IgD-negative memory B cell (primary cell): ENCODE results near the gene TMEM132C. TPM values are rescaled to one million over a fixed set of nuclear protein-coding genes. Genes with fewer than 3 reads are reported as not detected.

Source experiments
- H3K27ac Mint-ChIP-seq, 3 donors: one replicate each; pipeline ENCODE4 v1.8.0; 2020 to 2022; ENCODE audit warnings: mild to moderate bottlenecking in 3 of 3, mixed read lengths in 3 of 3, moderate library complexity in 1 of 3
- H3K27me3 Mint-ChIP-seq: one replicate; pipeline ENCODE4 v1.8.0; 2021; ENCODE audit warnings: mixed read lengths
- H3K36me3 Mint-ChIP-seq: one replicate; pipeline ENCODE4 v1.8.0; 2020; ENCODE audit warnings: mild to moderate bottlenecking, mixed read lengths
- H3K4me1 Mint-ChIP-seq, 3 donors: one replicate each; pipeline ENCODE4 v1.8.0; 2020 to 2022; ENCODE audit warnings: mixed read lengths in 3 of 3, mild to moderate bottlenecking in 1 of 3
- H3K4me3 Mint-ChIP-seq, 4 donors: one replicate each; pipeline ENCODE4 v1.8.0; 2020 to 2022; ENCODE audit warnings: mild to moderate bottlenecking in 4 of 4, mixed read lengths in 4 of 4, moderate library complexity in 3 of 4
- H3K9me3 Mint-ChIP-seq, 3 donors: one replicate each; pipeline ENCODE4 v1.8.0; 2020 to 2021; ENCODE audit warnings: mixed read lengths in 3 of 3, mild to moderate bottlenecking in 1 of 3
- polyA plus RNA-seq: library from polyadenylated mRNA; unstranded; fragments of 300-500 nt; fragmentation: Illumina TruSeq; gene quantifications from one replicate; pipeline ENCODE4 v1.2.3, GENCODE V29; 2021

TMEM132C gene
- polyA plus RNA-seq, 1 donor from 2014 or later = not detected

GRCh38 chr12:128266541-128267130 is 334 bp upstream of the TMEM132C start:
- no peaks in the 10 kb centered on the region for H3K4me1 Mint-ChIP-seq
- peaks cover 0 to 6% (median 2%) of the 10 kb centered on the region in 3 donors for H3K9me3 Mint-ChIP-seq
- no peak overlapping the region for H3K27ac Mint-ChIP-seq
- H3K27me3 Mint-ChIP-seq = peaks cover 41% of the 10 kb centered on the region
- no peak overlapping the region for H3K4me3 Mint-ChIP-seq
- no peaks in the 10 kb centered on the region for H3K36me3 Mint-ChIP-seq

DNA sequence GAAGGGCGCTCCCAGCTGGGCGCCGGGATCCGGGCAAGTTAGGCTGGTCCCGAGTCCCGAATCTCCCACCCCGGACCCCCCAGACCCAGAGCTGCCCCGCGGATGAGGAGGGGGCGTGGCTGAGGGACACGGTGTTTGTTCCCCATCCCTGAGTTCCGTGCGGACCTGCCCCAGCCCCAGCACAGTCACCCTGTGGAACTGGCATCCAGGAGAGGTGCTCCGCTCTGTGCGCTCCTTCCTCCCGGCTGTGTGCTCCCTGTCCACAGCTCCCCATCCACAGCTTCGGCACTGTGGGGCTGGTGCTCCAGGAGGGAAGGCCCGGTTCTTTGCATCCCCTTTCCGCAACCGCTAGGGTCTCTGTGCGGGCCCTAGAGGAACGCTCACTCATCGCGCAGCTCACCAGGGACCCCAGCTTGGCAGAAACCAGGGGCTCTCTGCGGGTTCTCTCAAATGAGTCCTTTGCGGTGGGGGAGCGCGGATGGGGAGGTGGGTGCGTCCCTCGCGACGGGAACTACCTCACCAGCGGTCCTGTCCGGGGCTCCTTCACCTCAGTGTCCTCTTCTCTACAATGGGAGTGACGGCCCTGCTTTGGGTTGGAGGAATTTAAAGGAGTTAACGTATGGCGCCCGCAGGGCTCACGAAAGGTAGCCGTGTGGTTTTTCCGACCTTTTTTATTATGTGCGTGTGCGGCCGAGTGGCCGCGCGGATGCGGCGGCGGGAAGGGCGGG is 845 bp downstream of the TMEM132C start:
- peaks cover 41% of the 10 kb centered on the region for H3K27me3 Mint-ChIP-seq
- peaks cover 2 to 6% (median 3%) of the 10 kb centered on the region in 3 donors for H3K9me3 Mint-ChIP-seq
- H3K36me3 Mint-ChIP-seq = no peaks in the 10 kb centered on the region
- no peaks in the 10 kb centered on the region for H3K4me1 Mint-ChIP-seq
- H3K4me3 Mint-ChIP-seq = peak overlapping the region in 1 of 4 donors; percentile 49
- no peak overlapping the region for H3K27ac Mint-ChIP-seq

DNA sequence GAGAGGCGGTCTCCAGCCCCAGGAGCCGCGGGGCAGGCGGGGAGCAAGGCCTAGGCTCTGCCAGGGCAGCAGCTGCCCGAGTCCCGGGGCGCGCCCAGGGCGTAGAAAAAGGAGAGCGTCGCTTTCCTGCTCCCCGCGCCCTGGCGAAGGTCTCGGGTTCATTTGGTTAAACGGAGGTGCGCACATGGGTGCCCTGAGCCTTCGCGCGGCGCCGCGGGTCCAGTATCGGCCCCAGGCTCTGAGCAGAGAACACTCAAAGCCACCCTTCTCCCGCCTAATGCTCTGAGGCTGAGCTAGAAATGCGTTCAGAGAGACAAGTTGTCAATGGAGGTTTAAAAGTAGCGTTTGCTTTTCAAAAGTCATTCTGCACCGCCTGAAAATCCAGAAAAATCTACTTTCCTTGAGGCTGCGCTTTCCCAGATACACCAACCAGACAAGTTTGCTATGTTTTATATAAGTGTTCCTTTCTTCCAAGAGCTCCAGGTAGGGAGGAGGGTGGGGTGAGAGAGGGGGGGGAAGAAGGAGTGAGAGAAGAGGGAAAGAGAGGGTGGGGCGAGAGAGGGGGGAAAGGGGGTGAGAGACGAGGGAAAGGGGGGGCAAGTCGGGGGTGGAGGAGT is 1.5 kb downstream of the TMEM132C start:
- no peaks in the 10 kb centered on the region for H3K36me3 Mint-ChIP-seq
- no peaks in the 10 kb centered on the region for H3K4me1 Mint-ChIP-seq
- H3K9me3 Mint-ChIP-seq = peaks cover 2 to 5% (median 4%) of the 10 kb centered on the region in 3 donors
- H3K27ac Mint-ChIP-seq = no peak overlapping the region
- H3K4me3 Mint-ChIP-seq = no peak overlapping the region
- peaks cover 41% of the 10 kb centered on the region for H3K27me3 Mint-ChIP-seq

DNA sequence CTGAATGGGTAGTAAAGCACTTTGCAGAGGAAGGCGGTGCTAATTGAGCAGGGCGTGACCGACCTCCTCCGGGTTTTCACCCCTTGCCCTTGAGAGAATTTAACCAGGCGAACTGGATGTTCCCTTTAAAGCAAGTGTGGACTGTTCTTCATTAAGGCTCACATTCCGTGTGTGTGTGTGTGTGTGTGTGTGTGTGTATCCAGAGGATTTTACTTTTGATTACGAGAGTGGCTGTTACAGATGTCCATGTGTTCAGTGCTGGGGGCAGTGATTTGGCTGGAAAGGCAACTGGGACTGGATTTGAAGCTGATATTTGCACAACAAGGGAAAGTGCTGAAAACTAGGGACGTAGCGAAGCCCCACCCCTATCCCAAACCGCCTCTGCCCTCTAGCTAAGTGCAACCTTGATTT is 2.2 kb downstream of the TMEM132C start:
- no peak overlapping the region for H3K4me3 Mint-ChIP-seq
- H3K27me3 Mint-ChIP-seq = peaks cover 39% of the 10 kb centered on the region
- peaks cover under 1 to 5% (median 4%) of the 10 kb centered on the region in 3 donors for H3K9me3 Mint-ChIP-seq
- no peaks in the 10 kb centered on the region for H3K36me3 Mint-ChIP-seq
- no peak overlapping the region for H3K27ac Mint-ChIP-seq
- H3K4me1 Mint-ChIP-seq = no peaks in the 10 kb centered on the region

- Mint-ChIP-seq H3K27ac (no peak overlapping the region), H3K4me3 (no peak overlapping the region), H3K27me3 (no peaks in the 10 kb centered on the region), H3K36me3 (no peaks in the 10 kb centered on the region), H3K9me3 (peaks cover 0 to 27% (median 5%) of the 10 kb centered on the region in 3 donors), H3K4me1 (peaks cover 0 to 1% (median 0%) of the 10 kb centered on the region in 3 donors)
Observed at GRCh38 chr12:128276471-128276870, 9.5 kb downstream of the TMEM132C start.

DNA sequence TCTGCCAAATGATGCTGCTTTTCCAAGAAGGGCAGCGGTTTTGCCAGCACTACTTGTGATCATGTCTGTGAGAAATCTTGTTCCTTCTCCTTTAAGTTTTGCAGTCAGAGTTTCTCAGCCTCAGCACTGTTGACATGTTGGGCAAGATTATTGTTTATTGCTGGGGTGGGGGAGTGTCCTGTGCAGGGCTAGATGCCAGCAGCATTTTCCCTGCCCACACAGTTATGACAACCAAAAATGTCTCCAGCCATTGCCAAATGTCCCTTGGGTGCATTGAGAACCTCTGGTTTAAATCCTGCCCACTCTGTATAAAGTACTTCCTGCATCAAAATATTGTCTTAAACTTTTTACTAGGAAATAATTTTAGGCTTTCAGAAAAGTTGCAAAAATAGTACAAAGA is 20.0 kb downstream of the TMEM132C start:
- Mint-ChIP-seq H3K4me3 (no peak overlapping the region), H3K27ac (no peak overlapping the region), H3K9me3 (peaks cover 1 to 8% (median 3%) of the 10 kb centered on the region in 3 donors), H3K4me1 (no peaks in the 10 kb centered on the region), H3K36me3 (no peaks in the 10 kb centered on the region), H3K27me3 (peaks cover 4% of the 10 kb centered on the region)

DNA sequence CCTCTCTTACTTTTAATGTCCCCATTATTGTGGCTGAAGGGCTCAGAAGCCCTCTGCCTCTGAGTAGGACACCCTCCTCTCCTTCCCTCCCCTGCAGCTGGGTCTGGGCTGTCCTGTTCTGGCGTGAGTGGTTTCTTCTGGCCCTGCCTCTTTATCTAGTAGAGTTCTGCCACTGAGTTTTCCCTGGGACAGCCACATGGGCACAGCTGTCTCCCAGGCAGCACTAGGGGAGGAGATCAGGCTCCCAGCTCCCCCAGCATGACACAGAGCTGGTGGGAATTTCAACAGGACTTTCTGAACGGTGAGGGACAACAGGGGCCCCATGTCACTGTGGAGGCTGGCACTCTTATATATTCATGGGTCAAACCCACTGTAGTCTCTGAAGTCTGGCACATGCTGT is 21.4 kb downstream of the TMEM132C start:
- Mint-ChIP-seq H3K9me3 (peaks cover 0 to 6% (median 1%) of the 10 kb centered on the region in 3 donors), H3K27ac (no peak overlapping the region), H3K27me3 (peaks cover 5% of the 10 kb centered on the region), H3K36me3 (no peaks in the 10 kb centered on the region), H3K4me3 (no peak overlapping the region), H3K4me1 (no peaks in the 10 kb centered on the region)

DNA sequence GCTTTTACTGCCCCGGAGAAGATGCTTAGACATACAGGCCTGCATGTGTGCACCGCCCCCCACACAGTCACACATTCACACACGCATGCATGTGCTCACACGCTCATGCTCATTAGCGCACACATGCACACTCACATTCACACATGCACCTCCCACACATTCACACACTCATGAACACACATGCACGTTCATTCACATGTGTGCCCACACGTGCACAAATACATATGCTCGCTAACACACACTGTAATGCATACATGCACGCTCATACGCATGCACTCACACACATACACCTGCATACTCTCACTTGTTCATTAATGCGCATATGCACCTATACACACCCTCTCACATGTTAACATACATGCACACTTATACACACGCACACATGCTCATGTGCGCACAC is 21.9 kb downstream of the TMEM132C start:
- no peaks in the 10 kb centered on the region for H3K4me1 Mint-ChIP-seq

DNA sequence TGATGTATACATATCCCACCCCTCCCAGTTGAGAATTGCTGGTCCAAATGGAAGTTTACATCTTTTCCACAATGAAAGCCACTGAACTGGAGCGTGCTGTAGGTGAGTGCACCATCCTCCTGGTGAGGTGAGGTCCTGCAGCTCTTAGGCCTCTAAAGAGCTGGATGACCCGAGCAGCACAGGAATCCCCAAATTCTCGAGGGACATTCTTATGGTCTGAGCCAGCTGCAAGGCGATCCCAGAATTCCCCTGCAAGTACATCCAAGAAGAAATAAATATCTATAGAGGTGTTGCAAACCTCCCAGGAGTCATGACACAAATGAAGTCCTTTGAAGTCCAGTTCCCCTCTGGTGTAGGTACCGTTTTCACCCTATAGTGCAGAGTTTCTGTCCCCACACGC is 24.0 kb downstream of the TMEM132C start:
- peaks cover 0 to 5% (median 0%) of the 10 kb centered on the region in 3 donors for H3K9me3 Mint-ChIP-seq
- no peaks in the 10 kb centered on the region for H3K36me3 Mint-ChIP-seq
- no peaks in the 10 kb centered on the region for H3K4me1 Mint-ChIP-seq
- H3K27ac Mint-ChIP-seq = no peak overlapping the region
- H3K4me3 Mint-ChIP-seq = no peak overlapping the region
- peaks cover 5% of the 10 kb centered on the region for H3K27me3 Mint-ChIP-seq

More for the DNA sequence above, 21.9 kb downstream of the TMEM132C start:
- Mint-ChIP-seq H3K9me3 (peaks cover 0 to 1% (median under 1%) of the 10 kb centered on the region in 3 donors), H3K27ac (no peak overlapping the region), H3K27me3 (peaks cover 5% of the 10 kb centered on the region), H3K4me3 (no peak overlapping the region), H3K36me3 (no peaks in the 10 kb centered on the region)

DNA sequence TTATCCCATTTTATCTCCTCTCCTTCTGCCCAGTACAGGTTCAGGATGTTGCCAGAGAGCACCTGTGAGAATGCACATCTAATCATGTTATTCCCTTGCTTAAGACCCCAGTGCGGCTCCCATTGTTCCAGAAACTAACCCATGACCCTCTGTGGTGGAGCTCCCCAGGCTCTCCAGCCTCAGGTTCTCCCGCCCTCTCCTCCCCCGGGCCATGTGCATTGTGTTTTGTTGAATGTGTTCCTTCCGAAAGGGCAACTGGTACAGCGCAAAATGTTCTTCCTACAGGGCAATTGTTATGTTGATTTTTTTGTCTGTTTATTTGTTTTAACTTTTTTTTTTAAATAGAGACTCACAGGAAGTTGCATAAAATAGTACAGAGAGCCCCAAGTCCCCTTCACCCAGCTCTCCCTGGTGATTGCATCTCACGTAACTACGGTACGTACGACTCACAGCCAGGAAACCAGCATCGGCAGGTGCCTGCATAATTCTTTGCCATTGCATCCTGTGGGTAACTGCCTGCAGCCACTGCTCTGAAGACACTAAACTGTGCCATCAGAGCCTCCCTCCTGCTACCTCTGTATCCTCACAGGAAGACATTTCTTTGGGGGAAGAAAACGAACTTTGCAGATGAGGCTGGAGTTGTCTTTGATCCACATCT is 31.2 kb downstream of the TMEM132C start:
- H3K9me3 Mint-ChIP-seq = peaks cover 0 to 8% (median 2%) of the 10 kb centered on the region in 3 donors
- peak overlapping the region in 1 of 3 donors; percentile 36 for H3K27ac Mint-ChIP-seq
- H3K4me1 Mint-ChIP-seq = peaks cover 0 to 1% (median 0%) of the 10 kb centered on the region in 3 donors
- no peaks in the 10 kb centered on the region for H3K36me3 Mint-ChIP-seq
- no peaks in the 10 kb centered on the region for H3K27me3 Mint-ChIP-seq
- H3K4me3 Mint-ChIP-seq = no peak overlapping the region

DNA sequence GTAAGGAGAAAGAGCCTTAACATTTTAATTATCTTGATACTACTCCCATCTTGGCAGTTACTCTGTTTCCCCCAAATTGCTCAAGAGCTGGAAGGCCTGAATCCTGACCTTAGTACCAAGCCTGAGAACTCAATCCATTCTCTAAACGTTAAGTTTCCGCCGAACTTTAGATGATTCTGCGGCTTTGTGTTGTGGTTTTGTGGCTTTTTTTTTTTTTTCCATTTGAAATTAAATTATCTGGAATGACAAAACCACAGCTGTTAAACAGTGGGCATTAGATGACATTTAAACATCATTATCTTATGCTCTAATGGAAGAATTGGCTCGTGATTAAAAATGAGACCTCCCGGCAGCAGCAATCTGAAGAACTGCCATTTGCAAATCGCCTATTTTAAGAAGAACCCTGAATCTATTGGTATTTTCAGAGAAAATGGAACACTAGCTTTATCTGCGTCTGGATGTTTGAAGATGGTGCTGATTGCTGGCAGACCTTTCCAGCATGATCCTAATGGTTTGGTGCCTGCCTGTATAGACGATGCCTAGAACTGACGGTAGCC is 38.4 kb downstream of the TMEM132C start:
- Mint-ChIP-seq H3K9me3 (peaks cover 2 to 15% (median 11%) of the 10 kb centered on the region in 3 donors), H3K4me3 (no peak overlapping the region), H3K27ac (no peak overlapping the region), H3K36me3 (no peaks in the 10 kb centered on the region), H3K4me1 (no peaks in the 10 kb centered on the region), H3K27me3 (no peaks in the 10 kb centered on the region)

DNA sequence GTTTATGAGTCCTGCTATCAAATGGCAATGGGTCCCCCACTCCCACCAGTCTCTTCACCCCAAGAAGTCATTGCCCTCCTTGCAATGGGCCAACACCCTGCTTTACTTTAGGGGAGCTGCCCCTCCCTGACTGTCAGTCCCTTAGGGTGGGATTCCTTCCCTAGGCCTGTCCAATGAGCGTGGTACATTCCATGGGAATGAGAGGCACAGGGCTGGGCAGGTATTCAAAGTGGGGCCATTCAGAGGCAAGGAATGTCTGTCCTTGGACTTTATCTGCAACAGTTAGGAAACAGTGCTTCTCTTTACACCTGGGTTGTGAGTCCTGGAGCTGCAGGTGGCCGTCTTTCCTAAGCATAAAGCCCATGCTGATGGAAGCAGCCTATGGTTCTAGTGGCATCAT is 40.8 kb downstream of the TMEM132C start:
- Mint-ChIP-seq H3K4me1 (no peaks in the 10 kb centered on the region), H3K27me3 (no peaks in the 10 kb centered on the region), H3K4me3 (no peak overlapping the region), H3K9me3 (peaks cover 3 to 11% (median 11%) of the 10 kb centered on the region in 3 donors), H3K27ac (no peak overlapping the region), H3K36me3 (no peaks in the 10 kb centered on the region)

- Mint-ChIP-seq H3K36me3 (no peaks in the 10 kb centered on the region), H3K4me3 (no peak overlapping the region), H3K4me1 (no peaks in the 10 kb centered on the region), H3K27me3 (peaks cover 3% of the 10 kb centered on the region), H3K9me3 (peaks cover 4 to 12% (median 7%) of the 10 kb centered on the region in 3 donors), H3K27ac (no peak overlapping the region)
Observed at GRCh38 chr12:128312661-128313060, 45.7 kb downstream of the TMEM132C start.

DNA sequence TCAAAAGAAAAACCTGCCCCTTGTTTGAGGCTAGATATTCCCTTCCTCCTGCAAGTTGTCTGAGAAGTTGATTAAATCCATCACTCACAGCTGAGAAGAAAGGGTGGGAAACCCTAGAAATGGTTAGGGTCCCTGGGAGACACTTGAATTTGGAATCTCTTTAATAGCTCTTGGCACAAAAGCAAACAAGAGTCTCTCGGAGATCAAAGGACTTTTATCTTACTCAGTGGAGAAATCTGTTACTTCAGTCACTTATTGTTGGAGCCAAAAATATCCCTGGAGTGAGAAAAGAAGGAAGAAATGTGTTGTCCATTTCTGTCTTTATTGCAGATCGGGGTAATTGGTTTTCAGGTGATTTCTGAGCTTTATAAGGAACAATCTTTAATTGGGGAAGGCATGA is 47.0 kb downstream of the TMEM132C start:
- Mint-ChIP-seq H3K4me1 (no peaks in the 10 kb centered on the region), H3K27ac (no peak overlapping the region), H3K27me3 (peaks cover 3% of the 10 kb centered on the region), H3K9me3 (peaks cover 5 to 10% (median 8%) of the 10 kb centered on the region in 3 donors), H3K4me3 (no peak overlapping the region), H3K36me3 (no peaks in the 10 kb centered on the region)

DNA sequence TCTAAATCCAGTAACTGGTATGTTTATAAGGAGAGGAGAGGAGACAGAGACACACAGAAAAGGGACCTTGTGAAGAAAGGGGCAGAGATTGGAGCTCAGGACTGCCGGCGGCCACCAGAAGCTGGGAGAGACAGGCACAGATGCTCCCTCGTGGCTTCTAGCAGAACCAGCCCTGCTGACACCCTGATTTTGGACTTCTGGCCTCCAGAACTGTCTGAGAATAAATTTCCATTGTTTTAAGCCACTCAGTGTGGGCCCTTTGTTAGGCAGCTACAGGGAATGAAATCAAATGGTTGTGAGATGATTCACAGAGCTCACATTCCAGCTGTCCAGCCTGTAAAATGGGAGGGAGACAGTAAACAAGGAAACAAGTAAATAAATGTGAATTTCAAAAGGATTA is 47.6 kb downstream of the TMEM132C start:
- H3K27me3 Mint-ChIP-seq = peaks cover 3% of the 10 kb centered on the region
- no peak overlapping the region for H3K4me3 Mint-ChIP-seq
- H3K36me3 Mint-ChIP-seq = no peaks in the 10 kb centered on the region
- peaks cover 2 to 7% (median 5%) of the 10 kb centered on the region in 3 donors for H3K9me3 Mint-ChIP-seq
- no peaks in the 10 kb centered on the region for H3K4me1 Mint-ChIP-seq
- H3K27ac Mint-ChIP-seq = no peak overlapping the region
